MCF 10A (cell line): ENCODE measurements around the gene APBB2. TPM values are rescaled to one million over a fixed set of nuclear protein-coding genes. Genes with fewer than 3 reads are reported as not detected.

ENCODE experiments used
- BruUV-seq: library from RNA; stranded (reverse); fragments of 400-500 nt; replicated peaks from 2 replicates; lab custom pipeline; 2021; lab: Mats Ljungman, UMichigan
- CTCF ChIA-PET: fragments of 300-600 bp; sonication (Branson Sonifier 250); formaldehyde crosslinking; extraction: SDS; loops from one replicate; lab custom pipeline; 2021; ENCODE audit warnings: antibody characterized with exemption, inconsistent platforms; lab: Yijun Ruan, JAX
- POLR2A ChIA-PET: fragments of 300-600, 350-650 bp; sonication (Branson Sonifier 250); formaldehyde crosslinking; extraction: SDS; loops from one replicate; lab custom pipeline; 2020; ENCODE audit warnings: antibody characterized with exemption, inconsistent platforms; lab: Yijun Ruan, JAX
- DNase-seq: peaks from one replicate; pipeline ENCODE4 v3.0.0-alpha.2; 2018; ENCODE audit not compliant: unreplicated experiment
- H3K27ac Mint-ChIP-seq: one replicate; pipeline ENCODE4 v1.8.0; 2022; ENCODE audit warnings: mild to moderate bottlenecking, low read depth, mixed read lengths; ENCODE audit not compliant: unreplicated experiment
- H3K27me3 Mint-ChIP-seq: one replicate; pipeline ENCODE4 v1.8.0; 2022; ENCODE audit warnings: mixed read lengths; ENCODE audit not compliant: insufficient read depth, unreplicated experiment
- H3K36me3 Mint-ChIP-seq: one replicate; pipeline ENCODE4 v1.8.0; 2022; ENCODE audit warnings: mild to moderate bottlenecking, moderate library complexity, mixed read lengths; ENCODE audit not compliant: insufficient read depth, unreplicated experiment
- H3K4me1 Mint-ChIP-seq: one replicate; pipeline ENCODE4 v1.8.0; 2022; ENCODE audit warnings: mixed read lengths; ENCODE audit not compliant: insufficient read depth, unreplicated experiment
- H3K4me3 Mint-ChIP-seq: one replicate; pipeline ENCODE4 v1.8.0; 2022; ENCODE audit warnings: mild to moderate bottlenecking, moderate library complexity, mixed read lengths; ENCODE audit not compliant: unreplicated experiment
- H3K9me3 Mint-ChIP-seq: one replicate; pipeline ENCODE4 v1.8.0; 2022; ENCODE audit warnings: mixed read lengths; ENCODE audit not compliant: unreplicated experiment
- CTCF ChIP-seq: fragments of 200-600 bp; IDR thresholded peaks from one replicate; pipeline ENCODE4 v1.8.0; 2022; ENCODE audit warnings: antibody characterized with exemption, mild to moderate bottlenecking; ENCODE audit not compliant: unreplicated experiment
- intact Hi-C: fragments of 100-400 bp; cut with micrococcal nuclease; formaldehyde crosslinking; loops from 2 replicates; pipeline ENCODE4 v1.14.1; 2022
- total RNA-seq: library from RNA; stranded (reverse); gene quantifications from 2 replicates; pipeline ENCODE4 v1.2.3, GENCODE V29; 2022

Gene APBB2
- total RNA-seq, 1 experiment from 2014 or later: 201 TPM

GRCh38 chr4:40878548-40879055 is 335.7 kb downstream of the APBB2 start:
- Mint-ChIP-seq H3K27me3 (no peaks in the 10 kb centered on the region), H3K36me3 (peaks cover 82% of the 10 kb centered on the region), H3K4me3 (no peak overlapping the region), H3K9me3 (no peaks in the 10 kb centered on the region), H3K27ac (no peak overlapping the region), H3K4me1 (no peaks in the 10 kb centered on the region)
- TF ChIP-seq CTCF: no peak
- intact Hi-C loops: no loop called here
- no peak for DNase-seq
- ChIA-PET CTCF (interaction anchor here (2.2 kb wide), 1 partner anchor 19 kb away, joined by 7 read pairs; no protein-coding TSS in a partner anchor), POLR2A (no interaction called here)
- no TSS peak for BruUV-seq

- CTCF ChIA-PET: no interaction called here
- TF ChIP-seq CTCF: no peak
- POLR2A ChIA-PET: no interaction called here
- Mint-ChIP-seq H3K4me1 (no peaks in the 10 kb centered on the region), H3K9me3 (no peaks in the 10 kb centered on the region), H3K36me3 (peaks cover 84% of the 10 kb centered on the region), H3K27ac (no peak overlapping the region), H3K4me3 (no peak overlapping the region), H3K27me3 (no peaks in the 10 kb centered on the region)
- intact Hi-C loops: no loop called here
- BruUV-seq: no TSS peak
- no peak for DNase-seq
These were observed 337.3 kb downstream of the APBB2 start for GRCh38 chr4:40877081-40877480.

- POLR2A ChIA-PET: no interaction called here
- no TSS peak for BruUV-seq
- H3K36me3 Mint-ChIP-seq: peaks cover 84% of the 10 kb centered on the region
These were observed 338.7 kb downstream of the APBB2 start for GRCh38 chr4:40875507-40876150.

More at GRCh38 chr4:40875507-40876150, 338.7 kb downstream of the APBB2 start:
- Mint-ChIP-seq H3K9me3 (no peaks in the 10 kb centered on the region), H3K27ac (no peak overlapping the region), H3K4me3 (no peak overlapping the region), H3K27me3 (no peaks in the 10 kb centered on the region), H3K4me1 (no peaks in the 10 kb centered on the region)
- no peak for TF ChIP-seq CTCF
- CTCF ChIA-PET: interaction anchor here (0.7 to 1.3 kb wide), 4 partner anchors 20 to 462 kb away, joined by 3 to 4 read pairs (median 3); no protein-coding TSS in a partner anchor
- intact Hi-C loops: no loop called here
- DNase-seq: no peak
